Heart right ventricle (tissue), 16 donors: ENCODE data around the gene PELI1. TPM values are rescaled to one million over a fixed set of nuclear protein-coding genes. Genes with fewer than 3 reads are reported as not detected.

Experiments
- ATAC-seq, 8 donors: fragments of 200-7000 bp; cut with Tn5 transposase; one replicate each; pipeline ENCODE4 v1.9.1; 2020; ENCODE audit warnings: mild to moderate bottlenecking in 8 of 8, moderate library complexity in 8 of 8, moderate number of reproducible peaks in 1 of 8
- DNase-seq, 2 donors: peaks; one replicate each; pipeline ENCODE4 v3.0.0-alpha.2; 2020
- H3K27ac ChIP-seq, 10 donors: fragments of 200-600 bp; sonication (generic) in 2 of 10; one replicate each; pipeline versions ENCODE4 v1.5.0 to v1.8.0; 2020 to 2022; ENCODE audit warnings: mild to moderate bottlenecking in 3 of 10
- H3K27me3 ChIP-seq, 7 donors: fragments of 200-600 bp; one replicate each; pipeline ENCODE4 v1.8.0; 2021 to 2022; ENCODE audit warnings: mild to moderate bottlenecking in 2 of 7
- H3K36me3 ChIP-seq, 9 donors: fragments of 200-600 bp; sonication (generic) in 1 of 9; one replicate each; pipeline versions ENCODE4 v1.5.0 to v1.8.0; 2020 to 2022; ENCODE audit warnings: mild to moderate bottlenecking in 2 of 9
- H3K4me1 ChIP-seq, 9 donors: fragments of 200-600 bp; sonication (generic) in 1 of 9; one replicate each; pipeline versions ENCODE4 v1.5.0 to v1.8.0; 2020 to 2022; ENCODE audit warnings: mild to moderate bottlenecking in 4 of 9
- H3K4me3 ChIP-seq, 10 donors: fragments of 200-600 bp; sonication (generic) in 2 of 10; one replicate each; pipeline versions ENCODE4 v1.5.0 to v1.8.0; 2020 to 2022; ENCODE audit warnings: mild to moderate bottlenecking in 7 of 10, moderate library complexity in 2 of 10
- H3K9me3 ChIP-seq, 11 donors: fragments of 200-600 bp in 10 of 11; sonication (generic) in 2 of 11; one replicate each; pipeline versions ENCODE4 v1.5.0 to v1.8.0; 2013 to 2022; ENCODE audit warnings: mild to moderate bottlenecking in 2 of 11, control low read depth in 1 of 11, moderate library complexity in 1 of 11
- CTCF ChIP-seq, 9 donors: fragments of 200-600 bp; sonication (generic) in 2 of 9; IDR thresholded peaks; one replicate each; pipeline versions ENCODE4 v1.5.0 to v1.8.0; 2021 to 2022; ENCODE audit warnings: antibody characterized with exemption in 9 of 9, mild to moderate bottlenecking in 5 of 9, moderate library complexity in 1 of 9
- WGBS, 2 donors: extraction: QIAGEN DNeasy Blood & Tissue Kit; methylation state at CpG; one replicate each; pipeline ENCODE4 v1.1.7; 2013; ENCODE audit warnings: inconsistent platforms in 1 of 2; 5-methylcytosine and 5-hydroxymethylcytosine counted together
- intact Hi-C, 10 donors: fragments of 100-400 bp; cut with DNase I; formaldehyde crosslinking; loops; one replicate each; pipeline versions ENCODE4 v1.11.1 to v1.14.2; 2022
- polyA plus RNA-seq, 2 donors: library from polyadenylated mRNA; stranded (reverse); fragments of 200-250 nt; gene quantifications; one replicate each; pipeline ENCODE4 v1.2.3, GENCODE V29; 2013
- total RNA-seq, 10 donors: library from RNA; stranded (reverse); fragmentation: NEBNext Ultra II Directional in 3 of 10; extraction: Animal tissue kit (Norgen Biotek cat#: 25700) in 3 of 10; gene quantifications; one replicate each; pipeline versions ENCODE4 v1.2.1 to v1.2.4, GENCODE V29; 2021 to 2023
- donor health status: Arrhythmogenic right ventricular cardiomyopathy.
- donor health status: ischemic (EF 13 %, LVEDD 7.1; RV severe dilation, severe dysfunction).
- donor health status: healthy with polysubstance abuse.
- donor health status: DM: no; HTN: yes; CAD: no.
- donor health status: DM: no; HTN: no; CAD: no.
- donor health status: ischemic (EF 25% LVEDD 6.9; RV normal size, moderate dysfunction).
- donor health status: ischemic (EF 25% LVEDD 5.7; RV mildly dilated, moderate dysfunction).
- donor health status: healthy.
- donor health status: DM: yes; HTN: yes; CAD: no.
- donor health status: Ischemic cardiomyopathy.
- donor health status: ischemic (EF 35%, LVEDD 5.7; RV mildly dilated, moderate dysfunction).
- donor health status: nonischemic (EF 11% LVEDD 7.7; RV severe dilation, severe dysfunction).
- donor health status: DM: yes; HTN: yes; CAD: no.
- donor health status: PGD.
- donor health status: ischemic (EF 29% LVEDD 5.4; RV normal size, mild dysfunction).
- donor health status: nonischemic (EF 23%, LVEDD 6.1; RV moderate dilation, normal function).

Gene PELI1
- total and polyA plus RNA-seq, 12 donors: 6.0 to 15.6 (median 8.6) TPM

DNA sequence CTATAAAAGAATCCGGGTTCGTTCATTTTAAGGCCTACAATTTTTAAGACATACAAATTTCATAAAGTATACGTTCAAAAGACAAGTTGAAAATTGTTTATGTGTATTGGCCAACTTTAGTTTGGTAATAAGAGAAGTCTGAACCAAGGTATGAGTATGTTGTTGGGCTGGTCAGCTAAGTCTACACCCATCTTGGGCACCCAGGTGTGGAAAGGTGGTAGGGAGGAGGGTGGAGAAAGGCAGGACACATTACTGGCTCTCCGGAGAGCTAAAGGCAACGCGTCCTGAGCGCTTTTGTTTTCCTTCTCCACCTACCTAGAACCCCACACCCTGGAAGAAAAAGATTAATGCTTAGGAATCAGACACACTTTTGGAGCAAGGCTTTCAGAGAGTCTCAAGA, 899 bp upstream of the PELI1 start:
- Histone ChIP-seq H3K36me3 (no peaks in the 10 kb centered on the region), H3K4me1 (peaks cover 0 to 31% (median 16%) of the 10 kb centered on the region in 9 donors), H3K4me3 (no peak overlapping the region), H3K27me3 (no peaks in the 10 kb centered on the region), H3K27ac (no peak overlapping the region), H3K9me3 (no peaks in the 10 kb centered on the region)
- WGBS, 2 donors: 93 to 94% methylated on average over 7 of the region's 7 CpGs
- no peak for DNase-seq
- intact Hi-C loops: loop anchor here in 4 of 10 donors (5.0 to 10.0 kb wide), 5 partner anchors 57 to 170 kb away; no protein-coding TSS in a partner anchor
- ATAC-seq: no peak
- no peak for TF ChIP-seq CTCF (IDR thresholded peaks at IDR 0.05)

GRCh38 chr2:64143169-64144056, 807 bp downstream of the PELI1 start:
- intact Hi-C loops: loop anchor here in 8 of 10 donors (2.0 to 10.0 kb wide), 10 partner anchors 69 to 184 kb away; no protein-coding TSS in a partner anchor
- WGBS, 2 donors: 2% methylated on average over 67 to 69 of the region's 69 CpGs
- no peaks in the 10 kb centered on the region for H3K9me3 ChIP-seq
- H3K27ac ChIP-seq: peak overlapping the region; percentile 96 to 99 (median 98)
- DNase-seq (peak; percentile 16 to 52), ATAC-seq (peak; percentile 1 to 75 (median 40))
- H3K4me3 ChIP-seq: peak overlapping the region; percentile 78 to 99 (median 95)
- peaks cover 0 to 47% (median 28%) of the 10 kb centered on the region in 9 donors for H3K4me1 ChIP-seq
- no peaks in the 10 kb centered on the region for H3K36me3 ChIP-seq
- no peaks in the 10 kb centered on the region for H3K27me3 ChIP-seq
- no peak for TF ChIP-seq CTCF (IDR thresholded peaks at IDR 0.05)

- TF ChIP-seq CTCF (IDR thresholded peaks at IDR 0.05): no peak
- H3K36me3 ChIP-seq: no peaks in the 10 kb centered on the region
- peaks cover 0 to 54% (median 29%) of the 10 kb centered on the region in 9 donors for H3K4me1 ChIP-seq
- intact Hi-C loops: loop anchor here in 8 of 10 donors (2.0 to 10.0 kb wide), 10 partner anchors 70 to 185 kb away; no protein-coding TSS in a partner anchor
- DNase-seq (no peak), ATAC-seq (no peak)
- peak overlapping the region in 8 of 10 donors; percentile 96 to 99 (median 98) for H3K27ac ChIP-seq
- H3K4me3 ChIP-seq: peak overlapping the region in 9 of 10 donors; percentile 78 to 99 (median 96)
- no peaks in the 10 kb centered on the region for H3K27me3 ChIP-seq
- WGBS, 2 donors: 30 to 34% methylated on average over 3 of the region's 3 CpGs
- H3K9me3 ChIP-seq: no peaks in the 10 kb centered on the region
These were observed 1.5 kb downstream of the PELI1 start for GRCh38 chr2:64142741-64143168.

GRCh38 chr2:64141674-64142405, 2.4 kb downstream of the PELI1 start:
- ATAC-seq (no peak), DNase-seq (no peak)
- Histone ChIP-seq H3K27ac (peak overlapping the region in 8 of 10 donors; percentile 3 to 99 (median 98)), H3K27me3 (no peaks in the 10 kb centered on the region), H3K4me3 (peak overlapping the region in 9 of 10 donors; percentile 78 to 99 (median 96)), H3K4me1 (peaks cover 0 to 63% (median 38%) of the 10 kb centered on the region in 9 donors), H3K9me3 (no peaks in the 10 kb centered on the region), H3K36me3 (no peaks in the 10 kb centered on the region)
- no peak for TF ChIP-seq CTCF (IDR thresholded peaks at IDR 0.05)
- 30 to 40% methylated on average over 2 of the region's 2 CpGs for WGBS, 2 donors
- intact Hi-C loops: loop anchor here in 8 of 10 donors (2.0 to 10.0 kb wide), 10 partner anchors 70 to 185 kb away; no protein-coding TSS in a partner anchor
